Stimulated activated naive CD8-positive, alpha-beta T cell treated with anti-CD3 and anti-CD28 coated beads, Interleukin-15, Interleukin-2, amounts not matched to agents 100 ng/mL and 50 ng/mL, for 24 hours (primary cell): ENCODE measurements around the gene NAA10.

Experiments used
- H3K27ac Mint-ChIP-seq: one replicate; pipeline ENCODE4 v1.8.0; 2021; ENCODE audit warnings: mild to moderate bottlenecking, mixed read lengths
- H3K27me3 Mint-ChIP-seq: one replicate; pipeline ENCODE4 v1.8.0; 2021; ENCODE audit warnings: mixed read lengths
- H3K36me3 Mint-ChIP-seq: one replicate; pipeline ENCODE4 v1.8.0; 2021; ENCODE audit warnings: low read depth, mixed read lengths
- H3K4me1 Mint-ChIP-seq: one replicate; pipeline ENCODE4 v1.8.0; 2021; ENCODE audit warnings: low read depth, mixed read lengths
- H3K4me3 Mint-ChIP-seq: one replicate; pipeline ENCODE4 v1.8.0; 2021; ENCODE audit warnings: mild to moderate bottlenecking, mixed read lengths
- H3K9me3 Mint-ChIP-seq: one replicate; pipeline ENCODE4 v1.8.0; 2021; ENCODE audit warnings: mixed read lengths

Gene NAA10

DNA sequence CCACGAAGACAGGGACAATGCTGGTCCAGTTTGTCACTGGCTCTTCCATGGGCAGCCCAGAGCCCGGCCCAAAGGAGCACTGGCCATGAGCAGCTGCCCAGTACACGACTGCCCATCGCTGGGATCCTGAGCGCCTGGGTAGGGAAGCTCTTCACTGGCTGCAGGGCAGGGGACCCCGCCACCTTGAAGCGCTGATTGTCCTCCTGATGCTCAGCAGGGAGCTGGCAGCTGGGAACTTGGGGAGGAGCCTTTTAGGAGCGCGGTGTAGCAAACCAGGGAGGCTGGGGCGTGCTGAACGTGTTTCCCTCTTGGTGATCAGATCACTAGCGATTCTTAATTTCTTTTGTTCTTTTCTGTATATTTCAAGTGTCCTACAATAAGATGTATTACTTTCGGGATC lies 50.7 kb downstream of the NAA10 start:
- Mint-ChIP-seq H3K4me3 (no peak overlapping the region), H3K27ac (no peak overlapping the region)

DNA sequence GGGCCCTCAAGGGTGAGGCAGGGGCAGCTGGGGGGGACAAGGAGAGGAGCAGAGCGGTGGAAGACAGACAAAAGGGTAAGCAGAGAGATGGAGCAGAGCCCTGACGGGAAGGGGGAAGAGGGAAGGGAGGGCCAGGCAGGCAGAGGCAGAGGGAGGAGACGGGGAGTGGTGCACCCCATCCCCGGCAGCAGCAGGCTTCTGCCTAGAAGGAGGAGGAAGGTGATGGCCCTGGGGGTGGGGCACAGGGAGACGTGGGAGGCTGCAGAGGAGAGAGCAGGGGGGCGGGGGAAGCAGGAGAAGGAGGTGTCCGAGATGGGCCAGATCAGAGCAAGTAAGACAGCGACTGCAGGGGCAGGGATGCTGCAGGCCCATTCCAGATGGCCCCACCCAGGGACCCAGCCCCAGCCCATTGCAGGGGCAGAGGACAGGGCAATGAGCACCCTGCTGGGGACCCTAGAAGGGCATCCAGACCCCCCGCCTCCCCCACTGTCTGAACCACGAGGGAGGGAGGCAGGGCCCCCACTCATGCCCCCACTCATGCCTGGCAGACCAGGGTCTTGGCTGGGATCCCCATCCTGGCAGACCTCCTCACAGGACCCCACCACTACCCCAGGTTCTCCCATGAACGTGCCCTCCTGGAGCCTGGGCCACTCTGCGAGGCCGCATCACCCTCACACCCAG lies 51.5 kb downstream of the NAA10 start:
- Mint-ChIP-seq H3K4me3 (no peak overlapping the region), H3K9me3 (no peaks in the 10 kb centered on the region), H3K4me1 (peaks cover 16% of the 10 kb centered on the region), H3K27me3 (peaks cover 25% of the 10 kb centered on the region), H3K36me3 (no peaks in the 10 kb centered on the region), H3K27ac (no peak overlapping the region)

More for the DNA sequence above, 50.7 kb downstream of the NAA10 start:
- Mint-ChIP-seq H3K9me3 (no peaks in the 10 kb centered on the region), H3K36me3 (no peaks in the 10 kb centered on the region), H3K4me1 (peaks cover 9% of the 10 kb centered on the region), H3K27me3 (peaks cover 21% of the 10 kb centered on the region)

DNA sequence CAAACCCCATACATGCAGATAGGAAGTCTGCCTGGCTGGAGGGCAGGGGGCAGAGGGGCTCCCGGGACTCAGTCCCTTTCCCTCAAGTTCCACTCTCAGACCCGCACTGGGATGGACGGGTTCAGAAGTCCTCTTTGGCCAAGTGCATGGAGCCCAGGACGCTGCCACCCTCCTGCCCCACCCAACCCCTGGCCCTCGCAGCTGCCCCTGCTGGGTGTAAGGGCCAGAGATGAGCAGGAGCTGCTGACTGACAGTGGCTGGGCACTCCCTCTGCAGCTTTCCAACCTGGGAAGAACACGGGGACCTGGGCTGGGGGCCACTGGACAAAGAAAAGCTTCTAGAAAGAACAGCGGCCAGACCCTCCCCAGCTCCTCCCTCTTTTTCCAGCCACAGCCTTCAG lies 52.3 kb downstream of the NAA10 start:
- Mint-ChIP-seq H3K27ac (no peak overlapping the region), H3K9me3 (no peaks in the 10 kb centered on the region), H3K36me3 (no peaks in the 10 kb centered on the region), H3K27me3 (peaks cover 22% of the 10 kb centered on the region), H3K4me1 (peaks cover 20% of the 10 kb centered on the region), H3K4me3 (no peak overlapping the region)

DNA sequence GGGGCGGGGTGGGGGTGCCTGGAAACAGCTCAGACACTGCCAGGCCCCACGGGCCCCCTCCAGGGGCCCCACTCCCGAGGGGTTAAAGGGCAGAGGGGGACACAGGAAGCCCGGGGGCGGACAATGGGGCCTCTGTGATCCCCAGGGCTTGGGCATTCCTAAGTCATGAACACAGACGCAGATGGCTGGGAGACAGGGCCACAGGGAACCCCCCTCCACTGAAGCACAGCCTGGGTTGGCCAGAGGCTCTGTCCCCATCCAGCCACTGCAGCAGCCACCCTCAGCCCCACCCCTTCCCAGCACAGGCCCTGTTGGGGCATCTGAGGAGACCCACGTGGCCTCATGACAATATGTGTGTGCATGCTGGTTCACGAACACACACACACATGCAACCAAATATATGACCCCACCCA lies 52.7 kb downstream of the NAA10 start:
- no peak overlapping the region for H3K4me3 Mint-ChIP-seq
- peaks cover 21% of the 10 kb centered on the region for H3K27me3 Mint-ChIP-seq
- H3K4me1 Mint-ChIP-seq: peaks cover 23% of the 10 kb centered on the region
- no peak overlapping the region for H3K27ac Mint-ChIP-seq
- H3K9me3 Mint-ChIP-seq: no peaks in the 10 kb centered on the region
- H3K36me3 Mint-ChIP-seq: no peaks in the 10 kb centered on the region

DNA sequence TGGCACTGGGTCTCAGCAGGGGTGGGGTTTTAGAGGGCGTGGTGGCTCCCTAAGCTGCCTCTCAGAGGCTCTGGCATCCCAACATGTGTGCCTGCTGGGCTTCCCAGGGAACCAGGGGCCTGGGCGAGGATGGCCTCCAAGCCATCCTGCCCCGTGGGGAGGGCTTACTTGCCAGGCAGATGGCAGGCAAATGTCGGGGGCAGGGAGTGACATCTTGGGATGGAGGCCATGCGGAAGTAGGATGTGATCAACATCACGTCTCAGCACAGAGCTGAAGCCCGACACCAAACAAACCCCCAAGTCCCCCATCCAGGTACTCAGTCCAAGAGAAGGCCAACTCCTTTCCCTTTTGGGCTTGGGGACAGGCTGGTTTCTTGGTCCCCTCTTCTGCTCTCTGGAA lies 53.6 kb downstream of the NAA10 start:
- H3K27me3 Mint-ChIP-seq: peaks cover 23% of the 10 kb centered on the region
- H3K36me3 Mint-ChIP-seq: no peaks in the 10 kb centered on the region
- H3K4me3 Mint-ChIP-seq: no peak overlapping the region
- H3K4me1 Mint-ChIP-seq: peaks cover 23% of the 10 kb centered on the region
- no peaks in the 10 kb centered on the region for H3K9me3 Mint-ChIP-seq
- no peak overlapping the region for H3K27ac Mint-ChIP-seq

DNA sequence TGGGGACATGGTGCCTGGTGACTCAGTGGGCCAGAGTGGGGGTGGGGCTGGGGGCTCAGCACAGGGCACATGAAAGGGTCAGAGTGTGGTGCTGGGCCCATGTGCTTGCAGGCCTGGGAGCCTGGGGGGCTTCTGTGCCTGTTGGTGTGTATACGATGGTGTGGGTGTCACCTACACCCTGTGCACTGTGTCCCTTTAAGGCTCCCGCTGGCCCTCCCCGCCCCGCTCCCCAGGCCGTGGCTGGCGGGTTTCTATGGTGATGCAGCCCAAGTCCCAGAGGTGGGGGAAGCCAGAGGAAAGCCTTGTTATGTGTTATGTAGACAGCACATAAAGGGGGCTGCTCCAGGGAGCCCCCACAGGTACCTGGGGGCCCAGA lies 54.4 kb downstream of the NAA10 start:
- H3K4me3 Mint-ChIP-seq: no peak overlapping the region
- peaks cover 23% of the 10 kb centered on the region for H3K4me1 Mint-ChIP-seq
- H3K9me3 Mint-ChIP-seq: no peaks in the 10 kb centered on the region
- no peak overlapping the region for H3K27ac Mint-ChIP-seq
- no peaks in the 10 kb centered on the region for H3K36me3 Mint-ChIP-seq
- peaks cover 26% of the 10 kb centered on the region for H3K27me3 Mint-ChIP-seq

DNA sequence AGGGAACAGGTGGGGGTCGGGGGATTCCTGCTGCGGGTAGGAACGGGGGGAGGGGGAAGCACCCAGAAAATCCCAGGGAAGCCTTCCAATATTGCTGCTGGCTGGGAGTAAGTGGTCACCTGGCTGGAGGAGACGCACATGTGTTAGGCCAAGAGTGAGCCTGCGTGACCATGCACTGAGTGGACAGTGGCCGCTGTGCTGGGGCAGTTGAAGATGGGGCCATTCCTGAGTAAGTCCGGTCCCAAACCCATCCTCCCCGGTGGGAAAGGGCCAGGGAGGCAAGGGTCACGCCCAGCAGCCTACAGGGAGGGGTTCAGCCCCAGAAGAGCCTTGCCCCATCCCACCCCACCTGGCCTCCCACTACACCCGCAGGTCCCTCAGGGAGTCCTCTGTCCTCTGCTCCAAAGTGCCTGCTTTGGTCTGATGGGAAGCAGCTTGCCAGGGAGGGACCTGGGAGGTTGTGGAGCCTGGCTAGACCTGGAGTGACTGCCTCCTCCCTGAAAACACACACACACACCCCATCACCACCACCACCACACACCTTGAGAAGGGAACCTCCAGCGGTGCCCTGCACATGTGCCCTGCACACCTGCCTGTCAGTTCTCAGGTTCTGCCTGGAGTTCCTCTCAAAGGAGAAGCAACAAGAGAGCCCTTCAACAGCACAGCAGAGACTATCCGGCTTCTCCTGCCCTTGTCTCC lies 54.9 kb downstream of the NAA10 start:
- Mint-ChIP-seq H3K4me3 (no peak overlapping the region), H3K36me3 (no peaks in the 10 kb centered on the region), H3K27me3 (peaks cover 22% of the 10 kb centered on the region), H3K27ac (no peak overlapping the region), H3K4me1 (peaks cover 19% of the 10 kb centered on the region), H3K9me3 (no peaks in the 10 kb centered on the region)
